Gastrocnemius medialis (tissue), 4 donors: Measurements from ENCODE around the gene USP24.

Experiments
- CTCF ChIP-seq, 5 experiments: fragments of 450-650 bp in 3 of 5; fragments of 200-600 bp in 2 of 5; sonication (generic) in 2 of 5; IDR thresholded peaks in 4 of 5; conservative IDR thresholded peaks in 1 of 5; 1 replicate in 4 of 5; 2 replicates in 1 of 5; pipeline ENCODE4 v1.5.1; 2016 to 2019; ENCODE audit warnings: antibody characterized with exemption in 5 of 5, mild to moderate bottlenecking in 3 of 5, moderate library complexity in 3 of 5
- POLR2A ChIP-seq, 2 donors: fragments of 450-650 bp; IDR thresholded peaks; one replicate each; pipeline ENCODE4 v1.6.1; 2017; ENCODE audit warnings: antibody characterized with exemption in 2 of 2, mild to moderate bottlenecking in 2 of 2, moderate library complexity in 2 of 2

GRCh38 chr1:55231745-55232144, 16.6 kb upstream of the USP24 start:
- TF ChIP-seq CTCF (IDR thresholded peaks at IDR 0.05 in 4 of 5, conservative IDR thresholded peaks at IDR 0.05 in 1 of 5), result no peak
- no peak for TF ChIP-seq POLR2A (IDR thresholded peaks at IDR 0.05)
